ENCODE results near the gene LILRB3. TPM values are rescaled to one million over a fixed set of nuclear protein-coding genes. Genes with fewer than 3 reads are reported as not detected.
A peak's percentile ranks its signal among the peaks of the same experiment; 100 is the strongest.

LILRB3 gene
- total and polyA plus RNA-seq, 2 experiments from 2014 or later = not detected

DNA sequence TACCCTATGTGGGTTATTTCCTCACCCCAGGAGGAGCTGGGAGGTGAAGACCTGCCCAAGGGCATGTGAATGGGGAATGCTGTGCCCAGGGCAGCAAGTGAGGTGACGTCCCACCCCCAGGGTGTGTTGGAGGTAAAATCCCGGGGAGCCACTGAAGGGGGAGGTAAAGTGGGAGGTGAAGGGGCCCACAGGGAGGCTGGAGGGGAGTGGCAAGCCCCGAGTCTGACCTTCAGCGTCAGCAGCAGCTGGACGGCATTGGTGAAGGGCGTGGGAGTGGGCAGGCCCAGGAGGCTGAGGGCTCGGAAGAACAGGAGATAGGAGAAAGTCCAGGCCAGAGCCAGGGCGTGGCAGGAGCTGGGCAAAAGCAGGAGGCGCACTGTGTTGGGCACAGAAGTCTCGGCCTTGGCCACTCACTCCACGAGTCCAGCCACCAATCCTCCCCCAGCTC is 35.8 kb downstream of the LILRB3 start:
- Histone ChIP-seq H3F3A (replicated peaks; ENCODE audit: low read depth) (peaks cover 6% of the 10 kb centered on the region; the same call in 1 of the 2 replicates), H3K4me2 (no peak overlapping the region)
- H3K27ac Mint-ChIP-seq = peak overlapping the region; percentile 50; the same call in 1 of the 2 replicates

More for the DNA sequence above, 35.8 kb downstream of the LILRB3 start:
- H3K9me3 Mint-ChIP-seq = no peaks in the 10 kb centered on the region; the same call in 2 of the 3 replicates
- peaks cover 17% of the 10 kb centered on the region for H3K4me1 Mint-ChIP-seq
- H3K9me2 ChIP-seq (ENCODE audit: insufficient read depth) = no peaks in the 10 kb centered on the region
- H2AFZ ChIP-seq = no peak overlapping the region
- no peak overlapping the region for H3K27ac ChIP-seq (ENCODE audit: low read depth)
- H3K4me3 ChIP-seq = no peak overlapping the region
- peaks cover 27% of the 10 kb centered on the region for H3K79me2 ChIP-seq (replicated peaks; ENCODE audit: insufficient read depth)
- peaks cover under 1% of the 10 kb centered on the region; the same call in 1 of the 2 replicates for H3K4me1 ChIP-seq (ENCODE audit: insufficient read depth)
- TF ChIP-seq ZNF114 (CRISPR knock-in tag; IDR thresholded peaks at IDR 0.05) = no peak
- TF ChIP-seq EZH2 (IDR thresholded peaks at IDR 0.05; ENCODE audit: low read depth, unreplicated experiment) = no peak
- TF ChIP-seq, protein P1, sequence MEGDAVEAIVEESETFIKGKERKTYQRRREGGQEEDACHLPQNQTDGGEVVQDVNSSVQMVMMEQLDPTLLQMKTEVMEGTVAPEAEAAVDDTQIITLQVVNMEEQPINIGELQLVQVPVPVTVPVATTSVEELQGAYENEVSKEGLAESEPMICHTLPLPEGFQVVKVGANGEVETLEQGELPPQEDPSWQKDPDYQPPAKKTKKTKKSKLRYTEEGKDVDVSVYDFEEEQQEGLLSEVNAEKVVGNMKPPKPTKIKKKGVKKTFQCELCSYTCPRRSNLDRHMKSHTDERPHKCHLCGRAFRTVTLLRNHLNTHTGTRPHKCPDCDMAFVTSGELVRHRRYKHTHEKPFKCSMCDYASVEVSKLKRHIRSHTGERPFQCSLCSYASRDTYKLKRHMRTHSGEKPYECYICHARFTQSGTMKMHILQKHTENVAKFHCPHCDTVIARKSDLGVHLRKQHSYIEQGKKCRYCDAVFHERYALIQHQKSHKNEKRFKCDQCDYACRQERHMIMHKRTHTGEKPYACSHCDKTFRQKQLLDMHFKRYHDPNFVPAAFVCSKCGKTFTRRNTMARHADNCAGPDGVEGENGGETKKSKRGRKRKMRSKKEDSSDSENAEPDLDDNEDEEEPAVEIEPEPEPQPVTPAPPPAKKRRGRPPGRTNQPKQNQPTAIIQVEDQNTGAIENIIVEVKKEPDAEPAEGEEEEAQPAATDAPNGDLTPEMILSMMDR (conservative IDR thresholded peaks at IDR 0.05; ENCODE audit: low read depth in 2 of 2) = no peak
- TF ChIP-seq NANOG (IDR thresholded peaks at IDR 0.05; ENCODE audit: borderline replicate concordance) = no peak
- TF ChIP-seq EZH2phosphoT487 (IDR thresholded peaks at IDR 0.05; ENCODE audit: unreplicated experiment) = no peak
- no peak for TF ChIP-seq ZNF462 (CRISPR knock-in tag; IDR thresholded peaks at IDR 0.05)
- no peak for TF ChIP-seq ETS1 (IDR thresholded peaks at IDR 0.05)
- TF ChIP-seq STAT1 (IDR thresholded peaks at IDR 0.05; ENCODE audit: unreplicated experiment) = no peak
- no peak for TF ChIP-seq REST (IDR thresholded peaks at IDR 0.05; ENCODE audit: unreplicated experiment)
- TF ChIP-seq CREB1 (CRISPR knock-in tag; IDR thresholded peaks at IDR 0.05; ENCODE audit: low read depth) = no peak
- no peak for TF ChIP-seq JUNB (IDR thresholded peaks at IDR 0.05; ENCODE audit: unreplicated experiment)
- no peak for TF ChIP-seq POLR2AphosphoS5 (IDR thresholded peaks at IDR 0.05; ENCODE audit: low read depth)
- H3K36me3 Mint-ChIP-seq (ENCODE audit: low read depth) = peaks cover 36% of the 10 kb centered on the region
- no peaks in the 10 kb centered on the region for H3K27me3 ChIP-seq (ENCODE audit: insufficient read depth)
- H3K27me3 Mint-ChIP-seq (ENCODE audit: insufficient read depth, low read depth, poor library complexity) = peaks cover 17% of the 10 kb centered on the region
- peaks cover 9% of the 10 kb centered on the region for H4K20me1 ChIP-seq (replicated peaks; ENCODE audit: insufficient read depth)
- H3K4me3 Mint-ChIP-seq = peak overlapping the region; percentile 88
- ATAC-seq (no peak), DNase-seq (ENCODE audit: low spot score) (no peak)
- no peaks in the 10 kb centered on the region; the same call in 1 of the 2 replicates for H3K36me3 ChIP-seq (ENCODE audit: insufficient read depth)

Measured in GM23338 (cell line).